Measurements from ENCODE around the gene APOL4.

GRCh38 chr22:36224245-36224644 is 22.6 kb upstream of the APOL4 start:
- no peak for TF ChIP-seq CTCF (conservative IDR thresholded peaks at IDR 0.05)
- no peak for TF ChIP-seq ZFX (IDR thresholded peaks at IDR 0.05)

Measured in C4-2B (cell line).